Endothelial cell of umbilical vein (primary cell): ENCODE measurements around the gene PER1. TPM values are rescaled to one million over a fixed set of nuclear protein-coding genes. Genes with fewer than 3 reads are reported as not detected.

Experiments
- BruUV-seq: library from RNA; stranded (reverse); fragments of 400-500 nt; replicated peaks from 2 replicates; lab custom pipeline; 2021; lab: Mats Ljungman, UMichigan
- CTCF ChIA-PET: fragments of 300-600, 350-600 bp; sonication (Branson Sonifier 250); formaldehyde crosslinking; loops from one replicate; lab custom pipeline; 2021; ENCODE audit warnings: antibody characterized with exemption, inconsistent platforms; lab: Charles Lee
- POLR2A ChIA-PET: fragments of 300-600, 350-600 bp; sonication (Branson Sonifier 250); formaldehyde crosslinking; loops from one replicate; lab custom pipeline; 2021; ENCODE audit warnings: antibody characterized with exemption, inconsistent platforms; lab: Charles Lee
- DNase-seq: peaks from one replicate; pipeline ENCODE4 v3.0.0-alpha.2; 2011; ENCODE audit warnings: low read depth, low spot score
- FAIRE-seq: peaks from 2 replicates; lab custom pipeline; 2011; peaks lifted over from hg19 to GRCh38; lab: Jason Lieb, UNC
- H2AFZ ChIP-seq: 2 replicates; pipeline ENCODE4 v1.6.0; 2012; ENCODE audit warnings: low read depth, low read length, control low read depth, inconsistent platforms
- H3K27ac ChIP-seq: 2 replicates; pipeline ENCODE4 v1.5.1; 2011; ENCODE audit warnings: low read depth, mild to moderate bottlenecking, control low read depth, low read length, moderate library complexity; ENCODE audit not compliant: insufficient read depth
- H3K27me3 ChIP-seq, 2 experiments: 2 replicates each; pipeline versions ENCODE4 v1.6.0 to v1.6.1; 2011; ENCODE audit warnings: low read length in 2 of 2, mixed read lengths in 1 of 2; ENCODE audit not compliant: control insufficient read depth in 2 of 2, insufficient read depth in 2 of 2
- H3K36me3 ChIP-seq, 2 experiments: 2 replicates in 1 of 2; 3 replicates in 1 of 2; pipeline ENCODE4 v1.5.1; 2011; ENCODE audit warnings: low read length in 2 of 2, mild to moderate bottlenecking in 1 of 2, moderate library complexity in 1 of 2; ENCODE audit not compliant: control insufficient read depth in 2 of 2, insufficient read depth in 2 of 2; ENCODE audit errors: extremely low read depth in 1 of 2
- H3K4me1 ChIP-seq: 3 replicates; pipeline ENCODE4 v1.5.1; 2011; ENCODE audit warnings: mild to moderate bottlenecking, low read length; ENCODE audit not compliant: control insufficient read depth, insufficient read depth; ENCODE audit errors: extremely low read depth
- H3K4me2 ChIP-seq: 2 replicates; pipeline ENCODE4 v1.6.1; 2011; ENCODE audit warnings: low read length, control low read depth, mixed read lengths; ENCODE audit not compliant: insufficient read depth
- H3K4me3 ChIP-seq, 3 experiments: fragments of 200-600 bp in 1 of 3; sonication (generic), shearing (Covaris generic) in 1 of 3; replicated peaks in 1 of 3; 2 replicates each; pipeline ENCODE4 v1.5.1; 2011 to 2016; ENCODE audit warnings: control low read depth in 3 of 3, low read length in 3 of 3, mild to moderate bottlenecking in 2 of 3, inconsistent platforms in 1 of 3, low read depth in 1 of 3, moderate library complexity in 1 of 3; ENCODE audit not compliant: insufficient read depth in 1 of 3
- H3K79me2 ChIP-seq: 2 replicates; pipeline ENCODE4 v1.6.0; 2012; ENCODE audit warnings: low read length, inconsistent platforms; ENCODE audit not compliant: control insufficient read depth, insufficient read depth
- H3K9ac ChIP-seq: replicated peaks from 2 replicates; pipeline ENCODE3; 2011; ENCODE audit warnings: low read length, control low read depth; ENCODE audit not compliant: insufficient read depth; ENCODE audit errors: extremely low read depth
- H3K9me1 ChIP-seq: replicated peaks from 3 replicates; pipeline ENCODE4 v1.6.0; 2011; ENCODE audit warnings: mild to moderate bottlenecking, low read length; ENCODE audit not compliant: control insufficient read depth, insufficient read depth; ENCODE audit errors: extremely low read depth
- H3K9me3 ChIP-seq: replicated peaks from 2 replicates; pipeline ENCODE4 v1.5.1; 2012; ENCODE audit warnings: low read length, inconsistent platforms; ENCODE audit not compliant: control insufficient read depth, insufficient read depth
- H4K20me1 ChIP-seq: replicated peaks from 2 replicates; pipeline ENCODE3; 2011; ENCODE audit warnings: mild to moderate bottlenecking, low read length; ENCODE audit not compliant: control insufficient read depth, insufficient read depth; ENCODE audit errors: extremely low read depth
- FOS ChIP-seq: IDR thresholded peaks from 2 replicates; pipeline ENCODE4 v1.6.1; 2011; ENCODE audit warnings: mild to moderate bottlenecking, low read length, moderate library complexity, borderline replicate concordance; ENCODE audit not compliant: insufficient read depth
- GATA2 ChIP-seq: IDR thresholded peaks from 2 replicates; pipeline ENCODE4 v1.7.0; 2011; ENCODE audit warnings: low read depth, mild to moderate bottlenecking, moderate library complexity, mixed read lengths, low read length; ENCODE audit not compliant: insufficient read length, insufficient read depth
- JUN ChIP-seq: IDR thresholded peaks from 2 replicates; pipeline ENCODE4 v1.6.1; 2011; ENCODE audit warnings: borderline replicate concordance, low read depth; ENCODE audit not compliant: insufficient read length, insufficient read depth
- POLR2A ChIP-seq: IDR thresholded peaks from 2 replicates; pipeline ENCODE4 v1.6.1; 2012; ENCODE audit warnings: low read depth, mild to moderate bottlenecking, control low read depth, low read length
- dilution Hi-C: fragments of 300-500 bp; cut with MboI; formaldehyde crosslinking; loops from one replicate; pipeline ENCODE4 v1.15.0; 2019; ENCODE audit warnings: low sequenced_read_pairs; ENCODE audit not compliant: extremely low pct_ligation_motif_present
- intact Hi-C: fragments of 100-400 bp; cut with micrococcal nuclease; formaldehyde crosslinking; loops from one replicate; pipeline ENCODE4 v1.10.0; 2022
- polyA plus RNA-seq, 4 experiments: library from polyadenylated mRNA; depleted of rRNA in 3 of 4; stranded (reverse) in 3 of 4; unstranded in 1 of 4; fragments of >200 nt; gene quantifications; 2 replicates each; pipeline versions ENCODE4 v1.2.1 to v1.2.3, GENCODE V29; 2011 to 2012; ENCODE audit warnings: missing spikeins in 1 of 4
- total RNA-seq: library from RNA; stranded (reverse); gene quantifications from 2 replicates; pipeline ENCODE4 v1.2.3, GENCODE V29; 2021
- TF ChIP-seq, protein P1 (sequence below), 2 donors: IDR thresholded peaks; 1 replicate in 1 of 2; 2 replicates in 1 of 2; pipeline ENCODE4 v1.5.1; 2011; ENCODE audit warnings: low read length in 2 of 2, mild to moderate bottlenecking in 2 of 2, moderate library complexity in 2 of 2, control low read depth in 1 of 2, inconsistent platforms in 1 of 2, low read depth in 1 of 2; ENCODE audit not compliant: insufficient read depth in 1 of 2; ENCODE audit errors: extremely low read depth in 1 of 2
- TF ChIP-seq, protein P2 (sequence below): IDR thresholded peaks from 2 replicates; pipeline ENCODE4 v1.6.1; 2011; ENCODE audit not compliant: insufficient read depth, insufficient read length

The PER1 gene
- total and polyA plus RNA-seq, 2 donors (not counting 3 experiments of a cell fraction or from before 2014, with no cell fraction given): 12.1 to 32.1 TPM

DNA sequence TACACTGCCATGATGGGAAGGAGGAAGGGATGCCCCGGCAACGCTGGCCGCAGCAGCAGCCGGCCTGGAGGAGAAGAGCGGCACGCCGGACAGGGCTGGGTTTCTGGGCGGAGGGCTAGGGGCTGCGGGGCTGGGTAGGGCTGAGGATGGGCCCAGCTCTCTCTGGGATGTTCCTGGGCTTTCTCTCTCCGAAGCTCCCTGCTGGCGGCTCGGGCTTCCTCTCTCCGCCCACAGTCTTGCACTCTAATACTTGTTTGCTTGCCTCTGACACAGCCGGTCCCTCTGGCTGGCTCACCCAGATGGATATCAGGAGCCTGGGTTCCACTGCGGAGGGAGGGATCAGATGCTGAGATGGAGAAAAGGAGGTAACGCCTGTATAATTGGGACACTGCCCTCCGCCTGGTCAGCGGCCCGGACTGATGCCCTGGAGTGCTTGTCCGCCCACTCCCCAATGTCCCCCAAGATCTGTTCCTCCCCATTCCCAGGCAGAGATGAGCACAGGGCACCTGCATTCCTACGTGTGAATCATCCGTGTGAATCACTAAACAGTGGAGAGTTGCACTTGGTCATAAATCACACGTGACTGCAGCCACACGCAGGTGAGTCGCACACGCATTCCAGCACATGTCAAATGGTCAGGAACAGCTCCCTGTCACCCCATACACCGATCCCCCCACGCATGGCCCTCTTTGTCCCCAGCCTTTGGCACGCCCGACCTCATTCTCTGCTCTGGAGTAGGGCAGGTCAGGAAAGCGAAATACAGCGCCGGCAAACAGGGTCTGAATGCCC is 34.0 kb downstream of the PER1 start, which contains the start of gene ALOXE3:
Gene ALOXE3 (minus strand): TSS at position 535 of the 789 bp plus-strand sequence. CDS start 524 bp downstream, at position 11.
- H3K27ac ChIP-seq: peak within 1 kb of the TSS; percentile 10
- H3K9me3 ChIP-seq: no peaks in the 10 kb centered on the region
- dilution Hi-C loops: no loop called here
- peak within 1 kb of the TSS; percentile 54 for H3K4me2 ChIP-seq
- no peaks in the 10 kb centered on the region for H3K9me1 ChIP-seq
- peaks cover 30% of the 10 kb centered on the region in 2 experiments for H3K27me3 ChIP-seq
- TF ChIP-seq JUN: no peak
- no peak for TF ChIP-seq POLR2A
- TF ChIP-seq FOS: peak; percentile 22
- TF ChIP-seq, protein P1, sequence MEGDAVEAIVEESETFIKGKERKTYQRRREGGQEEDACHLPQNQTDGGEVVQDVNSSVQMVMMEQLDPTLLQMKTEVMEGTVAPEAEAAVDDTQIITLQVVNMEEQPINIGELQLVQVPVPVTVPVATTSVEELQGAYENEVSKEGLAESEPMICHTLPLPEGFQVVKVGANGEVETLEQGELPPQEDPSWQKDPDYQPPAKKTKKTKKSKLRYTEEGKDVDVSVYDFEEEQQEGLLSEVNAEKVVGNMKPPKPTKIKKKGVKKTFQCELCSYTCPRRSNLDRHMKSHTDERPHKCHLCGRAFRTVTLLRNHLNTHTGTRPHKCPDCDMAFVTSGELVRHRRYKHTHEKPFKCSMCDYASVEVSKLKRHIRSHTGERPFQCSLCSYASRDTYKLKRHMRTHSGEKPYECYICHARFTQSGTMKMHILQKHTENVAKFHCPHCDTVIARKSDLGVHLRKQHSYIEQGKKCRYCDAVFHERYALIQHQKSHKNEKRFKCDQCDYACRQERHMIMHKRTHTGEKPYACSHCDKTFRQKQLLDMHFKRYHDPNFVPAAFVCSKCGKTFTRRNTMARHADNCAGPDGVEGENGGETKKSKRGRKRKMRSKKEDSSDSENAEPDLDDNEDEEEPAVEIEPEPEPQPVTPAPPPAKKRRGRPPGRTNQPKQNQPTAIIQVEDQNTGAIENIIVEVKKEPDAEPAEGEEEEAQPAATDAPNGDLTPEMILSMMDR (IDR thresholded peaks at IDR 0.05; ENCODE audit: extremely low read depth in 1 of 2, insufficient read depth in 1 of 2, low read depth in 1 of 2, low read length in 2 of 2): no peak
- TF ChIP-seq GATA2: peak; percentile 53
- TF ChIP-seq, protein P2, sequence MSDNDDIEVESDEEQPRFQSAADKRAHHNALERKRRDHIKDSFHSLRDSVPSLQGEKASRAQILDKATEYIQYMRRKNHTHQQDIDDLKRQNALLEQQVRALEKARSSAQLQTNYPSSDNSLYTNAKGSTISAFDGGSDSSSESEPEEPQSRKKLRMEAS: peak; percentile 32
- peak within 1 kb of the TSS; percentile 49 to 88 (median 79) for H3K4me3 ChIP-seq
- BruUV-seq: no TSS peak
- H2AFZ ChIP-seq: peak within 1 kb of the TSS; percentile 8
- peaks cover 3% of the 10 kb centered on the region for H4K20me1 ChIP-seq
- intact Hi-C loops: loop anchor here (1.0 kb wide), 4 partner anchors 24 to 231 kb away; no protein-coding TSS in a partner anchor
- DNase-seq (peak; percentile 40), FAIRE-seq (no peak)
- H3K79me2 ChIP-seq: no peaks in the 10 kb centered on the region
- ChIA-PET POLR2A (interaction anchor here (1.0 to 2.7 kb wide), 2 partner anchors 55 to 103 kb away, joined by 3 to 16 read pairs; no protein-coding TSS in a partner anchor), CTCF (interaction anchor here (0.6 to 6.8 kb wide), 15 partner anchors 14 to 336 kb away, joined by 3 to 51 read pairs (median 6); partner anchors contain the start of gene BORCS6)
- H3K36me3 ChIP-seq: no peaks in the 10 kb centered on the region
- H3K4me1 ChIP-seq: peaks cover 23% of the 10 kb centered on the region
- peak within 1 kb of the TSS; percentile 54 for H3K9ac ChIP-seq
